Fibroblast of pulmonary artery (primary cell): ENCODE measurements around the gene HSPD1.

Experiments used
- DNase-seq: peaks from one replicate; pipeline ENCODE4 v3.0.0-alpha.2; 2010; ENCODE audit warnings: low read depth
- H3K4me3 ChIP-seq: replicated peaks from 2 replicates; pipeline ENCODE4 v1.5.1; 2011; ENCODE audit warnings: low read depth, mild to moderate bottlenecking, control low read depth, low read length, moderate library complexity
- TF ChIP-seq, protein P1 (sequence below): IDR thresholded peaks from 2 replicates; pipeline ENCODE4 v1.5.1; 2011; ENCODE audit warnings: mild to moderate bottlenecking, control low read depth, low read length, inconsistent platforms; ENCODE audit errors: missing control alignments

HSPD1 gene

DNA sequence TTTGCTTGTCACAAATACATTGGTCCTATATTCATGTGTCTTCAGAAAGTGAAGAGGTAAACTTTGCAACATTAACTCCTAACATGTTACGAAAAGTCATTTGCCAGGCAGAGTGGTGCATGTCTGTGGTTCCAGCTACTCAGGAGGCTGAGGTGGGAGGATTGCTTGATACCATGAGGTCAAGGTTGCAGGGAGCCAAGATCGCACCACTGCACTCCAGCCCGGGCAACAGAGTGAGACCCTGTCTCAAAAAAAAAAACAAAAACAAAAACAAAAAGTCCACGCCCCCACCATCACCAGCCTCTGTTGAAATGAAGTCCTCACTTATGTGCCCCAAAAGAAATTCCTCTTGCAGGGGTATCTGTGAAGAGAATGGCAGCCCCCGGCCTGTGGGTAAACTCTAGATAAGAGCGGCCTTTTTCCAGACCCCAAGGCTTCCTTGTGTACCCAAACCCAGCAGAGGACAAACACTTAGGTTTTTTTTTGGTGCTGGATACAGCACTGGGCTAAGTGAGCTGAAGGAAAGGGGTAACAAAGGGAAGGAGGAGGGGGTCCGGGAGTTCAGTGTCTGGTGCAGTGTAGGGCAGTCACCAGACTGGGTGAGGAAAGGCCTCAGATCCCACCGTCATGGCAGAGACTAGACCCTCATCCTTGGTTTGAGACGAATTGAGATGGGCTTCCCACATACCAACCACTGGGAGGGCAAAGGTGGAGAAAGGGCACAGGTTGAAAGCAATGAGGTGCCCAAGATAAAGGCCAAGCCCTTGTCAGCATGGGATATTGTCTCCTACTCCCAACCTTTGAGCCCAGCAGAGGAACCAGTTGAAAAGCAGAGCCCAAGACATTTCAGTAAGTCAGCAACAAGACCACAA is 19.2 kb downstream of the HSPD1 start:
- H3K4me3 ChIP-seq = no peak overlapping the region
- DNase-seq = no peak
- TF ChIP-seq, protein P1, sequence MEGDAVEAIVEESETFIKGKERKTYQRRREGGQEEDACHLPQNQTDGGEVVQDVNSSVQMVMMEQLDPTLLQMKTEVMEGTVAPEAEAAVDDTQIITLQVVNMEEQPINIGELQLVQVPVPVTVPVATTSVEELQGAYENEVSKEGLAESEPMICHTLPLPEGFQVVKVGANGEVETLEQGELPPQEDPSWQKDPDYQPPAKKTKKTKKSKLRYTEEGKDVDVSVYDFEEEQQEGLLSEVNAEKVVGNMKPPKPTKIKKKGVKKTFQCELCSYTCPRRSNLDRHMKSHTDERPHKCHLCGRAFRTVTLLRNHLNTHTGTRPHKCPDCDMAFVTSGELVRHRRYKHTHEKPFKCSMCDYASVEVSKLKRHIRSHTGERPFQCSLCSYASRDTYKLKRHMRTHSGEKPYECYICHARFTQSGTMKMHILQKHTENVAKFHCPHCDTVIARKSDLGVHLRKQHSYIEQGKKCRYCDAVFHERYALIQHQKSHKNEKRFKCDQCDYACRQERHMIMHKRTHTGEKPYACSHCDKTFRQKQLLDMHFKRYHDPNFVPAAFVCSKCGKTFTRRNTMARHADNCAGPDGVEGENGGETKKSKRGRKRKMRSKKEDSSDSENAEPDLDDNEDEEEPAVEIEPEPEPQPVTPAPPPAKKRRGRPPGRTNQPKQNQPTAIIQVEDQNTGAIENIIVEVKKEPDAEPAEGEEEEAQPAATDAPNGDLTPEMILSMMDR = no peak

DNA sequence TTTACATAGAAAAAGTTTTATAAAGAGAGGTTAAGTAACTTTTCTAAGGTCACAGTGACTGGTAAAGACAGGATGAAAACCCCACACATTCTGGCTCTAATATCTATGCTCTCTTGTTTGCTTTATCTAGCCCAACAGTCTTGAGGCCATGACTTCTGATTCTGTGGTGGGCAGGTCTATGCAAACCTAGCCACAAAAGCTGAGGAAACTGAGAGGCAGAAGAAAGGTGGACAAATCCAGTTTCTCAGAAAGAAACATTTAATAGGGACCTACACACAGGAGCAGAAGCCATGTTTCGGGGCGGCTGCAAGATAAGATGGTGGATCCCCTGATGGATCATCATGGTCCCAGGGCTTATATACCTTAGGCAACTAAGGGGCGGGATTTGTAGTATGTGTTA is 21.8 kb downstream of the HSPD1 start:
- TF ChIP-seq, protein P1 = no peak
- no peak for DNase-seq
- H3K4me3 ChIP-seq = no peak overlapping the region

DNA sequence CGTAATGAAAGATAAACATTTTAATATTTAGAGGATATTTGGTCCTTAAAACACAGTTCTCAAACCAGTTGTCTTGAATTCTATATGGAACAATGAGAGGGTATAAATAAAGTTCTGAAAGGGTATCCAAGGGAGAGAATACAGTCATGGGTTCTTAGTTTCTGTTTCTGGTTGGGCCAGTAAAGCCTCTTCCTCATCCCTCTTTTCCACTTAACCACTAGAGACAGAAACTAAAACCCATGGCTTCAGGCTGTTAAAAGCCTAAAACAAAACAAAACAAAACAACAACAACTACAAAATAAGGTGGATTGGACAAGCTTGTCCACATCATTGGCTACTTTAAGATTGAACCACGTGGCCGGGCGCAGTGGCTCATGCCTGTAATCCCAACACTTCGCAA is 27.5 kb downstream of the HSPD1 start:
- no peak overlapping the region for H3K4me3 ChIP-seq
- TF ChIP-seq, protein P1 = no peak
- DNase-seq = no peak

DNA sequence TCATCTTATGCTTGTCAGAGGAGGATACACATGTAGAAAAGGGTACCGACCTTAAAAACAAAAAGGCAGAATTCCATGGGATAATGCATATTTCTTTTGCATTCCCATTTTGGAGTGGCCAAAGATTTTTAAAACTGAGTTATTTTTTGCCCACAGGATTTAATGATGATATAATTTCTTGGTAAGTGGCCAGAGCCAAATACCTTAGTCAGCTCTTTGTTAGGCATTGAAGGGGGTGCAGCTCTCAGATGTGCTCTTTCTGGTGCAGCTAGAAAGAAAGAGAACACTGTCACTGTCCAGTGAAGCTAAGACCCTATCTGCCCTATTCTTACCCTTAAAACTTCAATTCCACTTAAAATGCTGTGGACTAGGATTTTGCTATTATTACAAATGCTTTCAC is 35.5 kb downstream of the HSPD1 start:
- peak; percentile 23 for DNase-seq
- TF ChIP-seq, protein P1 = no peak

DNA sequence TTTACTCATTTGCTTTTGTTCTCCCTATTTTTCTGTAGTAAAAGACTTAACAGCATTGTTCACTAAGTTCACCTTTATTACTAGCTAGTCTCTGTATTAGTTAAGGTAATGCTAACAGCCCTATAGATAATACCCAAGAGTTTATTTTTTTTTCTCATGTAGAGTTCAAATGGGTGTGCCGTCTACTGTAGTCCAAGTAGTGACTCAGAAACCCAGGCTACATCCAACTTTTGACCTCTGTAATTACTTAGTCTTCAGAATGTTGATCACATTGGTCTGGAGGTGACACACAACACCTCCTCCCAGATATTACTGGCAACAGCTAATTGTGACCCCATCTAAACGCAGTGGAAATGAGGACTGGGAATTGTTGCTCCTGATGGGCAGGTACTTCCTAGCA is 38.6 kb downstream of the HSPD1 start:
- no peak for DNase-seq

More for the DNA sequence above, 35.5 kb downstream of the HSPD1 start:
- no peak overlapping the region for H3K4me3 ChIP-seq

DNA sequence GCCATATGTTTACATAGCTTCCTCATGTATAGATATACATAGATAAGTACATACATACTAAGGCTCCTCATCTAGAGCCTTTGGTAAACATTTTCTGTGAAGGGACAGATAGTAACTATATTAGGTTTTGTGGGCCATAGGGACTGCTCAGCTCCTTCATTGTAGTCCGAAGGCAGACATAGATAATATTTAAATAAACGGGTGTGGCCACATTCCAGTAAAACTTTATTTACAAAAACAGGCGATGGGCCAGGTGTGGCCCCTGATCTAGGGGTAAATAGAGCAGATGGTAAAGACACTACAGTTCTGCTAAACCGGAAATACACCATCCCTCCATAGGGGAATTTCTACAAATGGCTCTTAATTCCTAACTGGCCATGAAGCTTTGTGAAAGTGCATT is 39.0 kb downstream of the HSPD1 start:
- no peak for DNase-seq
- no peak overlapping the region for H3K4me3 ChIP-seq
- TF ChIP-seq, protein P1 = no peak

More for the DNA sequence above, 38.6 kb downstream of the HSPD1 start:
- TF ChIP-seq, protein P1 = no peak
- H3K4me3 ChIP-seq = no peak overlapping the region

DNA sequence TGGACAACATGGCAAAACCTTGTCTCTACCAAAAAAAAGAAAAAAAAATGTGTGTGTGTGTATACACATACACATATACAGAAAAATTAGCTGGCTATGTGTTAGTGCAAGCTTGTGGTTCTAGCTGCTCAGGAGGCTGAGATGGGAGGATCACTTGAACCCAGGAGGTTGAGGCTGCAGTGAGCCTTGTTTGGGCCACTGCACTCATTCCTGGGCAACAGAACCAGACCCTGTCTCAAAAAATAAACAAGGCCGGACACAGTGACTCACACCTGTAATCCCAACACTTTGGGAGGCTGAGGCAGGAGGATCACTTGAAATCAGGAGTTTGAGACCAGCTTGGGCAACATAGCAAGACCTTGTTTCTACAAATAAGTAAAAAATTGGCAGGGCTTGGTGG is 44.2 kb downstream of the HSPD1 start:
- H3K4me3 ChIP-seq = peak overlapping the region; percentile 100
- TF ChIP-seq, protein P1 = no peak
- DNase-seq = no peak
